AG08396 (cell line): ENCODE results near the gene PRR33.
"Not testable (repeated sequence)": the region's sequence is repeated elsewhere in the genome, so short reads cannot be mapped to it uniquely, and the experiment has no call there.

Source experiments
- DNase-seq: peaks from one replicate; pipeline ENCODE4 v3.0.0; 2012; ENCODE audit warnings: low spot score, mixed read lengths

The PRR33 gene

DNA sequence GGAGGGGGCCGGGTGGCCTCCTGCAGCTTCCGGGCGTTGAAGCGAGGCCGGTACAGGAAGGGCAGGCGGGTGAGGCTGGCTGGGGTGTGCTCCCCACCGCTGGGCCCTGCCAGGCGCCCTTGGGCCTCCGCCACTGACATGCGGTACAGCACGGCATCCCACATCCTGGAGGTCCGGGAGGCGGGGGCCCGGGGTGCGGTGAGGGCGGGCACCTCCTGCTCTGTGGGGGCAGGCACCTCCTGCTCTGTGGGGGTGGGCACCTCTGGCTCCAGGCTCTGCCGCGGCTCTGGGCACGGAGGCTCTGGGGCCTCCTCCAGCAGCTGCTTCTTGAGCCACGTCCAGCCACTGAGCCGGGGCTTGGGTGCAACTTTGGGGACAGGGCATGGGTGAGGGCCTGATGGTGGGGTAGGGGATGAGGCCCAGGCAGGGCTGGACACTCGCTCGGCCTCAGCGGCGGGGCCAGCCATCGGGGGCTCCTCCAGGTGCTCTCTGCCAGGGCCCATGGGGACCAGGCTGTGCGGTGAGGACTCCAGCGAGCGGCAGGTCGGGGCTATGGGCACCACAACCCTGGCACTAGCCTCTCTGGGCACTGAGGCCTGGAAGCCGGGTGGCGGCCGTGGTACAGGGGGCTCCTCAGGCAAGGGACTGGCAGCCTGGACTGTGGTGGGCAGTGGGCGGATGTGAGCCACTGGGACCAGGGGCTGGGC is 2.3 kb downstream of the PRR33 start:
- DNase-seq, result no peak

GRCh38 chr11:1888811-1889210 is 2.9 kb downstream of the PRR33 start:
- no peak for DNase-seq

DNA sequence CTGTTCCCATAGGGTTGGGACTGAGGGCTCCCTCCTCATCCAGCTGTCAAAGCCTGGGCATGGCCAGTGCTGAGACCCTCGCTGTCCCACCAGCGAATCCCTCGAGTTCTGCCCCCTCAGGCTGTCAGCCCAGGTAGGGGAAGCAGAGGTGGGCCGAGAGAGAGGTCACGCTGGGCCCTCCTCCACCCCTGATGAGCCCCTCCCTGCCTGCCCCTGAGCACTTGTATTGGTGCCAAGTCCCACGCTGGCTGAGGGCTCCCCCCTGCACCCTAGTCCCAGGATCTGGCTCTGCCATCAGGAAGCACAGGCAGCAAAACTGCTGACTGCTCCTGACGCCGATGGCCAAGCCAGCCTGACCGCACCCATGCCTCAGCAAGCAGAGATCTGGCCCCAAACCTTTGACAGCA is 3.3 kb downstream of the PRR33 start:
- no peak for DNase-seq

DNA sequence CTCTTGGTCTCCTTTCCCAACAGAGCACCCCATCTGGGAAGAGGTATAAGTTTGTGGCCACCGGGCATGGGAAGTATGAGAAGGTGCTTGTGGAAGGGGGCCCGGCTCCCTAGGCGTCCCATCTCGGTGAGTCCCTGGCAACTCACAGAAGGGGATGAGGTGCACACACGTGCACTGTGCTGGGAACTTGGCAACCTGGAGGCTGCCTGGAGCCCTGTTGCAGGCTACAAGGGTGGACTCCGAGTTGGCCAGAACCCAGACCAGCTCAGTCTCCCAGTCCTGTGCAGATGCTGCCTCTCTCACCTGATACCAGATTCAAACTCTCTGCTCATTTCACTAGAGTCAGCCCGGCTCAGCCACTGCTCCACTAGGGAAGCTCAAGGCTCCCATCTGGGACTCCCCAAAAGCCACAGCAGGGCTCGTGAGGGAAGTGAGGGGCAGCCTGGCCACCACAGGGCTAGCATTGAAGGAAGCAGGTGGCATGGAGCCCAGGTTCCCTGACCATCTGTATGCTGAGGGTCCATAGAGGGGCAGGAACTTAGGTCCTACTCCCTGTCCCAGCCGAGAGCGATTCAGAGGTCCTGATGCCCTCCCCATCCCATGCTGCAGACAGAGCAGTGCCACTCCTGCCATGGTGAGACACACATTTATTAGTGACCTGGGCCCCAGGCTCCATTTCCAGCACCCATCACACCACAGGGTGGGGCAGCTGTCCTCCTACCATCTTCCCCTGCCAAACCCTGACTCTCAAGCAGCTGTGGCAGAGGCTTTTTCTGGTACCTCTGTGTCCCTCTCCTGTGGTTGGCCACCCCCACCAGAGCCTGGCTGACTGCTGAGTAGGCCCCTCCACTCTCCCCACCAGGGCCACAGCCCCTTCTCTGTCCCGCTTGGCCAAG is 4.0 kb downstream of the PRR33 start:
- DNase-seq, result no peak

GRCh38 chr11:1886551-1886950 is 5.1 kb downstream of the PRR33 start:
- not testable (repeated sequence) for DNase-seq

- DNase-seq, result no peak
Measured at GRCh38 chr11:1884303-1884700, 7.4 kb downstream of the PRR33 start.

- DNase-seq, result no peak
Measured at GRCh38 chr11:1883346-1884302, 8.1 kb downstream of the PRR33 start.

DNA sequence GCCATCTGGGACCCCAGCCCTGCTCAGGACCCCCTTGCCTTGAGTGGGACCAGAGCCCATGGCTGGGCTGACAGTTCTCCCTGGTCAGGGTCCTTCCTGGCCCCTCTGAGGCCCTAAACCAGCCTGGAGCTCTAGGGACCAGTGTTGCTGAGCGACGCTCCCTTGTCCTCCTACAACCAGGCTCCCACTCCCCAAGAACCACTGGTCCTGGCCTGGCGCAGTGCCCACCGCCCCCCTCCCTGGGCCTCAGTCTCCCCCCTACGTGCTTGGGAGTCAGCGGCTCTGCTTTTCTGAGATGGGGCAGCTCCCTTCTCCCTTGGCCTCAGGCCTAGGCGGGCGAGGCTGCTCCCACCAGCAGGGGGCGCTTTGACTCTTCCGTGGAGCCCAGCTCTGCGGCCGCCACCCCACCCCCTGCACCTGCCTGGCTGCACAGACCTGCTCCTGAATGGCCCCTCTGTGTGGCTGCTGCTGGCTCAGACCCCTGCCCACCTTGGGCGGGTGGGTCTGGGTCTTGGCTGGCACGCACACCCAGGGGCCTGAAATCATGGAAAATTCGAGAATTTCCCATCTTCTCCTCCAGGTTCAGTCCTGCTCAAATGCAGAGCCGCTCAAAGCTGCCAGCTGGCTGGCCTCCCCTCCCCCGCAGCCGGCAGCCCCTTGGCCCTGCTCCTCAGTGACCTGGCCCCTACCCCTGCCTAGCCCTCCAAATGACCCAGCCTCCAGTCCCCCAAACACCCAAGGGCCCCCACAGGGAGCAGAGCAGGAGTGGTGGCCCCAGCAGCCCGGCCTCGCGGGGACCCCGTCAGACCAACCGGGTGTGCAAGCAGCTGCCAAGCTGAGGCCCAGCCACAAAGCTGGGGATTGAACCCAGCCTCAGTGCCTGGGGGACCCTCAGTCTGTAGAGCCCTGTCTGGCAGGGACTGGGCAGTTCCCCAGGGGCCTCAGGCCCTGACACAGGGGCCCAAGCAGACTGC is 9.1 kb downstream of the PRR33 start:
- peak; percentile 93 for DNase-seq

- DNase-seq, result peak; percentile 13
Measured at GRCh38 chr11:1881442-1882264, 10.0 kb downstream of the PRR33 start.

DNA sequence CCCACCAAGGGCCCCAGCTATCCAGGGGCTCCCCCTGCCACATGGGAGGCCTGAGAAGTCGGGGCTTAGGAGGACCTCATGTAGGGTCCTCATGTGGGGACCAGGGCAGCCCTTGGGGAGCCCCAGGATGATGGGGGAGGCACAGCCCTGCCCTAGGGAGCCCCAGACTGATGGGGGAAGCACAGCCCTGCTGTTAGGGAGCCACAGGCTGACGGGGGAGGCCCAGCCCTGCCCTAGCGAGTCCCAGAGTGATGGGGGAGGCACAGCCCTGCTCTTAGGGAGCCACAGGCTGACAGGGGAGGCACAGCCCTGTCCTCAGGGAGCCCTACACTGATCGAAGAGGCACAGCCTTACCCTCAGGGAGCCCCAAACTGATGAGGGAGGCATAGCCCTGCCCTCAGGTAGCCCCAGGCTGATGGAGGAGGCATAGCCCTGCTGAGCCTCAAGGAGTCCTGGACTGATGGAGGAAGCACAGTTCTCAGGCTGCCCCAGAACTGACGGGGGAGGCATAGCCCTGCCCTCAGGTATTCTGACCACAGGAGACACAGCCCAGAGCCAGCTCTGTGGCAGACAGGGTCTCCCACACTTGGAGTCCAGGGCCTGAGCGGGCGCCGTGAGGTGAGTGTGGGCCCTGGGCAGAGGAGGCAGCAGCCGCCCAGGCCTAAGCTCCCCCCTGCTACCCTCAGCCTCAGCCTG is 10.8 kb downstream of the PRR33 start:
- DNase-seq, result peak; percentile 29

DNA sequence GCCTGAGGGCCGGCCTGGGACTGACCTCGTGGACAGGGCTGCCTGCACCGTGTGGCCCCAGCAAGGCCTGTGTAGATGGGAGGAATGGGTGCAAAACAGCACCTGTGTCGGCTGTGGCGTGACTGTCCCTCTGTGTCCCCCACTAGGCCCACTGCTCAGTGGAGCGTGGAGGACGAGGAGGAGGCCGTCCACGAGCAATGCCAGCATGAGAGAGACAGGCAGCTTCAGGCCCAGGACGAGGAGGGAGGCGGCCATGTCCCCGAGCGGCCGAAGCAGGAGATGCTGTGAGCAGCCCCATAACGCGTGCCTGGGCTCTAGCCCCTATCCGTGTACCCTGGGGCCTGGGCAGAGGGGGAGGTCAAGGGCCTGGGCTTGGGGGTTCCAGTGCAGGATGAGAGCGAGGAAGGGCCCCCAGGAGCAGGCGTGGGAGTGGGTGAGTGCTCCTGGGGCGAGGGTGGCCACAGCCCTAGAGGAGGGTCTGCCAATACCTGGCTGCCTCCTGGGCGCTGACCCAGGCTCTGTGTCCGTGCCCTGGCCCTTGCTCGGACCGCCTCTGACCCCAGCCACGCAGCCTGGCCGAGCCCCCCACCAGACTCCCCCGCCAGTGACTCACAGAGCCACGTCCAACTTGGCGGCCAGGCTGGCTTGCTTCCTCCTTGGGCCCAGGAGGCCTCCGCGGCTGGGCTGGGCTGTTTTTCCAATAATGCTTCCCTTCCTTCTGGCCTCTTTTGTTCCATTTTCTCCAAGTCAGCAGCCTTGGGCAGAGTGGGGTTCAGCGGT is 11.6 kb downstream of the PRR33 start:
- DNase-seq, result no peak

GRCh38 chr11:1879342-1879940 is 12.3 kb downstream of the PRR33 start:
- DNase-seq, result no peak

GRCh38 chr11:1878137-1879031 is 13.3 kb downstream of the PRR33 start:
- no peak for DNase-seq

GRCh38 chr11:1877211-1878136 is 14.2 kb downstream of the PRR33 start:
- no peak for DNase-seq

- DNase-seq, result peak; percentile 72
Measured at GRCh38 chr11:1876361-1877063, 15.2 kb downstream of the PRR33 start.
